ENCODE data around the gene BRWD1.

Gene BRWD1

GRCh38 chr21:39325458-39325857, 12.0 kb upstream of the BRWD1 start:
- POLR2A ChIA-PET, result no interaction called here
- CTCF ChIA-PET, result no interaction called here
- H3K4me3 ChIP-seq (ENCODE audit: low read depth, low read length), result no peak overlapping the region
- no peak for TF ChIP-seq CTCF (IDR thresholded peaks at IDR 0.05; ENCODE audit: insufficient read depth, low read length, missing control alignments)
- no peak for DNase-seq (ENCODE audit: low read depth, low spot score)

GRCh38 chr21:39321424-39321823, 8.0 kb upstream of the BRWD1 start:
- no peak for DNase-seq (ENCODE audit: low read depth, low spot score)
- POLR2A ChIA-PET, result no interaction called here
- no peak for TF ChIP-seq CTCF (IDR thresholded peaks at IDR 0.05; ENCODE audit: insufficient read depth, low read length, missing control alignments)
- no peak overlapping the region for H3K4me3 ChIP-seq (ENCODE audit: low read depth, low read length)
- CTCF ChIA-PET, result no interaction called here

GRCh38 chr21:39319814-39320332, 6.4 kb upstream of the BRWD1 start:
- H3K4me3 ChIP-seq (ENCODE audit: low read depth, low read length), result no peak overlapping the region
- no peak for DNase-seq (ENCODE audit: low read depth, low spot score)
- no peak for TF ChIP-seq CTCF (IDR thresholded peaks at IDR 0.05; ENCODE audit: insufficient read depth, low read length, missing control alignments)
- ChIA-PET POLR2A (no interaction called here), CTCF (no interaction called here)

GRCh38 chr21:39319251-39319756, 5.9 kb upstream of the BRWD1 start:
- DNase-seq (ENCODE audit: low read depth, low spot score), result no peak
- ChIA-PET CTCF (no interaction called here), POLR2A (no interaction called here)
- H3K4me3 ChIP-seq (ENCODE audit: low read depth, low read length), result no peak overlapping the region
- no peak for TF ChIP-seq CTCF (IDR thresholded peaks at IDR 0.05; ENCODE audit: insufficient read depth, low read length, missing control alignments)

GRCh38 chr21:39318091-39318959, 4.9 kb upstream of the BRWD1 start:
- POLR2A ChIA-PET, result no interaction called here
- CTCF ChIA-PET, result interaction anchor here (1.0 to 1.3 kb wide), 2 partner anchors 69 to 72 kb away, joined by 3 to 4 read pairs; no protein-coding TSS in a partner anchor
- no peak for TF ChIP-seq CTCF (IDR thresholded peaks at IDR 0.05; ENCODE audit: insufficient read depth, low read length, missing control alignments)
- no peak overlapping the region for H3K4me3 ChIP-seq (ENCODE audit: low read depth, low read length)
- DNase-seq (ENCODE audit: low read depth, low spot score), result no peak

All from AG04449 (cell line).